AG20443 (cell line): ENCODE measurements around the gene CDH4.

Experiments used
- DNase-seq: peaks from one replicate; pipeline ENCODE4 v3.0.0; 2012; ENCODE audit warnings: low spot score, mixed read lengths

Gene CDH4

GRCh38 chr20:61900011-61900944 lies 648.2 kb downstream of the CDH4 start:
- DNase-seq = no peak

- DNase-seq = no peak
These were observed 648.9 kb downstream of the CDH4 start for GRCh38 chr20:61900945-61901293.

GRCh38 chr20:61901392-61902220 lies 649.5 kb downstream of the CDH4 start:
- peak; percentile 34 for DNase-seq

GRCh38 chr20:61902221-61902869 lies 650.3 kb downstream of the CDH4 start:
- DNase-seq = no peak

GRCh38 chr20:61903575-61904340 lies 651.7 kb downstream of the CDH4 start:
- no peak for DNase-seq

GRCh38 chr20:61904456-61904855 lies 652.4 kb downstream of the CDH4 start:
- DNase-seq = no peak

GRCh38 chr20:61905781-61906523 lies 653.9 kb downstream of the CDH4 start:
- DNase-seq = no peak

GRCh38 chr20:61907081-61907891 lies 655.2 kb downstream of the CDH4 start:
- no peak for DNase-seq

- DNase-seq = no peak
These were observed 656.3 kb downstream of the CDH4 start for GRCh38 chr20:61908057-61909026.

GRCh38 chr20:61909028-61909427 lies 657.0 kb downstream of the CDH4 start:
- no peak for DNase-seq

GRCh38 chr20:61909821-61910220 lies 657.8 kb downstream of the CDH4 start:
- DNase-seq = no peak

- DNase-seq = no peak
These were observed 659.8 kb downstream of the CDH4 start for GRCh38 chr20:61911824-61912223.

GRCh38 chr20:61912665-61913422 lies 660.8 kb downstream of the CDH4 start:
- DNase-seq = no peak

- DNase-seq = no peak
These were observed 661.6 kb downstream of the CDH4 start for GRCh38 chr20:61913423-61914225.

- no peak for DNase-seq
These were observed 663.0 kb downstream of the CDH4 start for GRCh38 chr20:61915101-61915500.

- DNase-seq = no peak
These were observed 664.3 kb downstream of the CDH4 start for GRCh38 chr20:61916318-61916891.
